Immature natural killer cell (primary cell): ENCODE data around the gene FBLN5. TPM values are rescaled to one million over a fixed set of nuclear protein-coding genes. Genes with fewer than 3 reads are reported as not detected.
"Not testable (repeated sequence)": the region's sequence is repeated elsewhere in the genome, so short reads cannot be mapped to it uniquely, and the experiment has no call there.

Experiments
- DNase-seq, 3 donors: peaks; one replicate each; pipeline ENCODE4 v3.0.0; 2022; ENCODE audit warnings: mixed read lengths in 1 of 3
- H3K27ac Mint-ChIP-seq, 6 donors: one replicate each; pipeline ENCODE4 v1.8.0; 2020; ENCODE audit warnings: mixed read lengths in 6 of 6, mild to moderate bottlenecking in 5 of 6, inconsistent platforms in 4 of 6, moderate library complexity in 3 of 6
- H3K27me3 Mint-ChIP-seq, 3 donors: one replicate each; pipeline ENCODE4 v1.8.0; 2020 to 2021; ENCODE audit warnings: low read depth in 3 of 3, mild to moderate bottlenecking in 3 of 3, mixed read lengths in 3 of 3, moderate library complexity in 3 of 3, inconsistent platforms in 1 of 3
- H3K36me3 Mint-ChIP-seq, 3 donors: one replicate each; pipeline ENCODE4 v1.8.0; 2020; ENCODE audit warnings: mixed read lengths in 3 of 3, inconsistent platforms in 2 of 3, mild to moderate bottlenecking in 2 of 3
- H3K4me1 Mint-ChIP-seq, 2 donors: one replicate each; pipeline ENCODE4 v1.8.0; 2020; ENCODE audit warnings: inconsistent platforms in 2 of 2, mild to moderate bottlenecking in 2 of 2, mixed read lengths in 2 of 2, moderate library complexity in 1 of 2
- H3K4me3 Mint-ChIP-seq, 5 donors: one replicate each; pipeline ENCODE4 v1.8.0; 2020; ENCODE audit warnings: mild to moderate bottlenecking in 5 of 5, mixed read lengths in 5 of 5, inconsistent platforms in 3 of 5, moderate library complexity in 3 of 5
- H3K9me3 Mint-ChIP-seq, 6 donors: one replicate each; pipeline ENCODE4 v1.8.0; 2020; ENCODE audit warnings: mild to moderate bottlenecking in 6 of 6, mixed read lengths in 6 of 6, inconsistent platforms in 4 of 6, moderate library complexity in 3 of 6
- polyA plus RNA-seq, 3 donors: library from polyadenylated mRNA; unstranded; fragments of 300-500 nt; fragmentation: Illumina TruSeq; gene quantifications; one replicate each; pipeline ENCODE4 v1.2.3, GENCODE V29; 2021

Gene FBLN5
- polyA plus RNA-seq, 3 donors from 2014 or later = 3.0 to 3.8 (median 3.0) TPM

GRCh38 chr14:91910196-91910595 is 37.3 kb downstream of the FBLN5 start:
- H3K4me3 Mint-ChIP-seq = peak overlapping the region; percentile 4 to 74 (median 49)
- H3K27me3 Mint-ChIP-seq = peaks cover 0 to 5% (median 3%) of the 10 kb centered on the region in 3 donors
- H3K4me1 Mint-ChIP-seq = peaks cover 42 to 47% of the 10 kb centered on the region in 2 donors
- H3K27ac Mint-ChIP-seq = peak overlapping the region in 4 of 6 donors; percentile 12 to 77 (median 30)
- no peaks in the 10 kb centered on the region for H3K36me3 Mint-ChIP-seq
- no peak for DNase-seq
- no peaks in the 10 kb centered on the region for H3K9me3 Mint-ChIP-seq

GRCh38 chr14:91906374-91906773 is 41.1 kb downstream of the FBLN5 start:
- Mint-ChIP-seq H3K27me3 (peaks cover 0 to 5% (median 3%) of the 10 kb centered on the region in 3 donors), H3K4me1 (peaks cover 36 to 43% of the 10 kb centered on the region in 2 donors), H3K27ac (no peak overlapping the region), H3K9me3 (no peaks in the 10 kb centered on the region), H3K4me3 (no peak overlapping the region), H3K36me3 (no peaks in the 10 kb centered on the region)
- DNase-seq = no peak

GRCh38 chr14:91904956-91905645 is 42.4 kb downstream of the FBLN5 start:
- H3K27me3 Mint-ChIP-seq = peaks cover 0 to 4% (median 0%) of the 10 kb centered on the region in 3 donors
- no peaks in the 10 kb centered on the region for H3K9me3 Mint-ChIP-seq
- H3K27ac Mint-ChIP-seq = no peak overlapping the region
- no peak overlapping the region for H3K4me3 Mint-ChIP-seq
- DNase-seq = no peak
- H3K4me1 Mint-ChIP-seq = peaks cover 24 to 31% of the 10 kb centered on the region in 2 donors
- no peaks in the 10 kb centered on the region for H3K36me3 Mint-ChIP-seq

- H3K27me3 Mint-ChIP-seq = peaks cover 0 to 4% (median 0%) of the 10 kb centered on the region in 3 donors
- no peak overlapping the region for H3K27ac Mint-ChIP-seq
- peaks cover 18 to 25% of the 10 kb centered on the region in 2 donors for H3K4me1 Mint-ChIP-seq
- no peaks in the 10 kb centered on the region for H3K36me3 Mint-ChIP-seq
- no peak for DNase-seq
- H3K9me3 Mint-ChIP-seq = no peaks in the 10 kb centered on the region
- H3K4me3 Mint-ChIP-seq = no peak overlapping the region
These were observed 43.0 kb downstream of the FBLN5 start for GRCh38 chr14:91904483-91904882.

- DNase-seq = no peak
- H3K4me1 Mint-ChIP-seq = peaks cover 11 to 14% of the 10 kb centered on the region in 2 donors
- no peaks in the 10 kb centered on the region for H3K9me3 Mint-ChIP-seq
- peaks cover 0 to 2% (median 0%) of the 10 kb centered on the region in 3 donors for H3K27me3 Mint-ChIP-seq
- H3K36me3 Mint-ChIP-seq = no peaks in the 10 kb centered on the region
- no peak overlapping the region for H3K4me3 Mint-ChIP-seq
- no peak overlapping the region for H3K27ac Mint-ChIP-seq
These were observed 44.4 kb downstream of the FBLN5 start for GRCh38 chr14:91903070-91903469.

- Mint-ChIP-seq H3K4me3 (no peak overlapping the region), H3K27me3 (peaks cover 0 to 2% (median 0%) of the 10 kb centered on the region in 3 donors), H3K4me1 (peaks cover 4 to 8% of the 10 kb centered on the region in 2 donors), H3K9me3 (no peaks in the 10 kb centered on the region), H3K27ac (no peak overlapping the region), H3K36me3 (no peaks in the 10 kb centered on the region)
- no peak for DNase-seq
These were observed 45.2 kb downstream of the FBLN5 start for GRCh38 chr14:91902336-91902735.

GRCh38 chr14:91901449-91902226 is 45.9 kb downstream of the FBLN5 start:
- DNase-seq = no peak
- H3K27ac Mint-ChIP-seq = no peak overlapping the region
- no peak overlapping the region for H3K4me3 Mint-ChIP-seq
- peaks cover 0 to 5% of the 10 kb centered on the region in 2 donors for H3K4me1 Mint-ChIP-seq
- H3K36me3 Mint-ChIP-seq = no peaks in the 10 kb centered on the region
- H3K27me3 Mint-ChIP-seq = peaks cover 0 to 2% (median 0%) of the 10 kb centered on the region in 3 donors
- no peaks in the 10 kb centered on the region for H3K9me3 Mint-ChIP-seq

GRCh38 chr14:91899806-91900205 is 47.7 kb downstream of the FBLN5 start:
- no peak for DNase-seq
- H3K4me1 Mint-ChIP-seq = no peaks in the 10 kb centered on the region
- no peak overlapping the region for H3K27ac Mint-ChIP-seq
- H3K4me3 Mint-ChIP-seq = no peak overlapping the region
- H3K9me3 Mint-ChIP-seq = no peaks in the 10 kb centered on the region
- no peaks in the 10 kb centered on the region for H3K36me3 Mint-ChIP-seq
- H3K27me3 Mint-ChIP-seq = peaks cover 0 to 2% (median 0%) of the 10 kb centered on the region in 3 donors

- Mint-ChIP-seq H3K36me3 (no peaks in the 10 kb centered on the region), H3K27me3 (peaks cover 0 to 2% (median 0%) of the 10 kb centered on the region in 3 donors), H3K27ac (no peak overlapping the region), H3K9me3 (no peaks in the 10 kb centered on the region), H3K4me1 (no peaks in the 10 kb centered on the region), H3K4me3 (no peak overlapping the region)
- no peak for DNase-seq
These were observed 48.3 kb downstream of the FBLN5 start for GRCh38 chr14:91899213-91899612.

GRCh38 chr14:91898372-91898771 is 49.1 kb downstream of the FBLN5 start:
- DNase-seq = no peak
- Mint-ChIP-seq H3K9me3 (no peaks in the 10 kb centered on the region), H3K36me3 (no peaks in the 10 kb centered on the region), H3K4me1 (peaks cover 4 to 5% of the 10 kb centered on the region in 2 donors), H3K27me3 (peaks cover 0 to 2% (median 0%) of the 10 kb centered on the region in 3 donors), H3K4me3 (no peak overlapping the region), H3K27ac (no peak overlapping the region)

GRCh38 chr14:91897716-91898115 is 49.8 kb downstream of the FBLN5 start:
- not testable (repeated sequence) for H3K36me3 Mint-ChIP-seq, H3K4me3 Mint-ChIP-seq, H3K4me1 Mint-ChIP-seq, H3K9me3 Mint-ChIP-seq, H3K27me3 Mint-ChIP-seq, DNase-seq
- H3K27ac Mint-ChIP-seq = peak overlapping the region in 1 of 6 donors; percentile 35

- Mint-ChIP-seq H3K27ac (peak overlapping the region in 2 of 6 donors; percentile 35 to 80), H3K36me3 (no peaks in the 10 kb centered on the region), H3K4me1 (peaks cover 4 to 12% of the 10 kb centered on the region in 2 donors), H3K4me3 (no peak overlapping the region), H3K27me3 (peaks cover 0 to 2% (median 0%) of the 10 kb centered on the region in 3 donors), H3K9me3 (no peaks in the 10 kb centered on the region)
- DNase-seq = no peak
These were observed 50.3 kb downstream of the FBLN5 start for GRCh38 chr14:91897106-91897701.

- peaks cover 0 to 2% (median under 1%) of the 10 kb centered on the region in 3 donors for H3K27me3 Mint-ChIP-seq
- no peak for DNase-seq
- no peaks in the 10 kb centered on the region for H3K9me3 Mint-ChIP-seq
- H3K27ac Mint-ChIP-seq = no peak overlapping the region
- peaks cover 10 to 19% of the 10 kb centered on the region in 2 donors for H3K4me1 Mint-ChIP-seq
- no peaks in the 10 kb centered on the region for H3K36me3 Mint-ChIP-seq
- no peak overlapping the region for H3K4me3 Mint-ChIP-seq
These were observed 51.1 kb downstream of the FBLN5 start for GRCh38 chr14:91896419-91896818.

- H3K9me3 Mint-ChIP-seq = no peaks in the 10 kb centered on the region
- no peaks in the 10 kb centered on the region for H3K36me3 Mint-ChIP-seq
- H3K4me3 Mint-ChIP-seq = no peak overlapping the region
- no peak for DNase-seq
- peaks cover 0 to 2% (median 0%) of the 10 kb centered on the region in 3 donors for H3K27me3 Mint-ChIP-seq
- peak overlapping the region in 1 of 6 donors; percentile 26 for H3K27ac Mint-ChIP-seq
- peaks cover 35 to 46% of the 10 kb centered on the region in 2 donors for H3K4me1 Mint-ChIP-seq
These were observed 53.8 kb downstream of the FBLN5 start for GRCh38 chr14:91893669-91894068.
